Endothelial cell of umbilical vein (primary cell): ENCODE measurements around the gene ARHGAP22. TPM values are rescaled to one million over a fixed set of nuclear protein-coding genes. Genes with fewer than 3 reads are reported as not detected.

ENCODE experiments used
- BruUV-seq: library from RNA; stranded (reverse); fragments of 400-500 nt; replicated peaks from 2 replicates; lab custom pipeline; 2021; lab: Mats Ljungman, UMichigan
- CTCF ChIA-PET: fragments of 300-600, 350-600 bp; sonication (Branson Sonifier 250); formaldehyde crosslinking; loops from one replicate; lab custom pipeline; 2021; ENCODE audit warnings: antibody characterized with exemption, inconsistent platforms; lab: Charles Lee
- POLR2A ChIA-PET: fragments of 300-600, 350-600 bp; sonication (Branson Sonifier 250); formaldehyde crosslinking; loops from one replicate; lab custom pipeline; 2021; ENCODE audit warnings: antibody characterized with exemption, inconsistent platforms; lab: Charles Lee
- DNase-seq: peaks from one replicate; pipeline ENCODE4 v3.0.0-alpha.2; 2011; ENCODE audit warnings: low read depth, low spot score
- FAIRE-seq: peaks from 2 replicates; lab custom pipeline; 2011; peaks lifted over from hg19 to GRCh38; lab: Jason Lieb, UNC
- H2AFZ ChIP-seq: 2 replicates; pipeline ENCODE4 v1.6.0; 2012; ENCODE audit warnings: low read depth, low read length, control low read depth, inconsistent platforms
- H3K27ac ChIP-seq: 2 replicates; pipeline ENCODE4 v1.5.1; 2011; ENCODE audit warnings: low read depth, mild to moderate bottlenecking, control low read depth, low read length, moderate library complexity; ENCODE audit not compliant: insufficient read depth
- H3K27me3 ChIP-seq, 2 experiments: 2 replicates each; pipeline versions ENCODE4 v1.6.0 to v1.6.1; 2011; ENCODE audit warnings: low read length in 2 of 2, mixed read lengths in 1 of 2; ENCODE audit not compliant: control insufficient read depth in 2 of 2, insufficient read depth in 2 of 2
- H3K36me3 ChIP-seq, 2 experiments: 2 replicates in 1 of 2; 3 replicates in 1 of 2; pipeline ENCODE4 v1.5.1; 2011; ENCODE audit warnings: low read length in 2 of 2, mild to moderate bottlenecking in 1 of 2, moderate library complexity in 1 of 2; ENCODE audit not compliant: control insufficient read depth in 2 of 2, insufficient read depth in 2 of 2; ENCODE audit errors: extremely low read depth in 1 of 2
- H3K4me1 ChIP-seq: 3 replicates; pipeline ENCODE4 v1.5.1; 2011; ENCODE audit warnings: mild to moderate bottlenecking, low read length; ENCODE audit not compliant: control insufficient read depth, insufficient read depth; ENCODE audit errors: extremely low read depth
- H3K4me2 ChIP-seq: 2 replicates; pipeline ENCODE4 v1.6.1; 2011; ENCODE audit warnings: low read length, control low read depth, mixed read lengths; ENCODE audit not compliant: insufficient read depth
- H3K4me3 ChIP-seq, 3 experiments: fragments of 200-600 bp in 1 of 3; sonication (generic), shearing (Covaris generic) in 1 of 3; replicated peaks in 1 of 3; 2 replicates each; pipeline ENCODE4 v1.5.1; 2011 to 2016; ENCODE audit warnings: control low read depth in 3 of 3, low read length in 3 of 3, mild to moderate bottlenecking in 2 of 3, inconsistent platforms in 1 of 3, low read depth in 1 of 3, moderate library complexity in 1 of 3; ENCODE audit not compliant: insufficient read depth in 1 of 3
- H3K79me2 ChIP-seq: 2 replicates; pipeline ENCODE4 v1.6.0; 2012; ENCODE audit warnings: low read length, inconsistent platforms; ENCODE audit not compliant: control insufficient read depth, insufficient read depth
- H3K9ac ChIP-seq: replicated peaks from 2 replicates; pipeline ENCODE3; 2011; ENCODE audit warnings: low read length, control low read depth; ENCODE audit not compliant: insufficient read depth; ENCODE audit errors: extremely low read depth
- H3K9me1 ChIP-seq: replicated peaks from 3 replicates; pipeline ENCODE4 v1.6.0; 2011; ENCODE audit warnings: mild to moderate bottlenecking, low read length; ENCODE audit not compliant: control insufficient read depth, insufficient read depth; ENCODE audit errors: extremely low read depth
- H3K9me3 ChIP-seq: replicated peaks from 2 replicates; pipeline ENCODE4 v1.5.1; 2012; ENCODE audit warnings: low read length, inconsistent platforms; ENCODE audit not compliant: control insufficient read depth, insufficient read depth
- H4K20me1 ChIP-seq: replicated peaks from 2 replicates; pipeline ENCODE3; 2011; ENCODE audit warnings: mild to moderate bottlenecking, low read length; ENCODE audit not compliant: control insufficient read depth, insufficient read depth; ENCODE audit errors: extremely low read depth
- CTCF ChIP-seq, 2 donors: IDR thresholded peaks; 1 replicate in 1 of 2; 2 replicates in 1 of 2; pipeline ENCODE4 v1.5.1; 2011; ENCODE audit warnings: low read length in 2 of 2, mild to moderate bottlenecking in 2 of 2, moderate library complexity in 2 of 2, control low read depth in 1 of 2, inconsistent platforms in 1 of 2, low read depth in 1 of 2; ENCODE audit not compliant: insufficient read depth in 1 of 2; ENCODE audit errors: extremely low read depth in 1 of 2
- EZH2 ChIP-seq: IDR thresholded peaks from 2 replicates; pipeline ENCODE4 v1.6.1; 2012; ENCODE audit warnings: borderline replicate concordance, low read depth, mild to moderate bottlenecking, moderate library complexity, low read length, inconsistent platforms; ENCODE audit not compliant: severe bottlenecking
- FOS ChIP-seq: IDR thresholded peaks from 2 replicates; pipeline ENCODE4 v1.6.1; 2011; ENCODE audit warnings: mild to moderate bottlenecking, low read length, moderate library complexity, borderline replicate concordance; ENCODE audit not compliant: insufficient read depth
- GATA2 ChIP-seq: IDR thresholded peaks from 2 replicates; pipeline ENCODE4 v1.7.0; 2011; ENCODE audit warnings: low read depth, mild to moderate bottlenecking, moderate library complexity, mixed read lengths, low read length; ENCODE audit not compliant: insufficient read length, insufficient read depth
- JUN ChIP-seq: IDR thresholded peaks from 2 replicates; pipeline ENCODE4 v1.6.1; 2011; ENCODE audit warnings: borderline replicate concordance, low read depth; ENCODE audit not compliant: insufficient read length, insufficient read depth
- MYC ChIP-seq: IDR thresholded peaks from one replicate; pipeline ENCODE4 v1.6.1; 2011; ENCODE audit warnings: mild to moderate bottlenecking, low read depth, low read length
- POLR2A ChIP-seq: IDR thresholded peaks from 2 replicates; pipeline ENCODE4 v1.6.1; 2012; ENCODE audit warnings: low read depth, mild to moderate bottlenecking, control low read depth, low read length
- POLR2AphosphoS5 ChIP-seq: IDR thresholded peaks from 2 replicates; pipeline ENCODE4 v1.6.1; 2012; ENCODE audit warnings: low read depth, mild to moderate bottlenecking, control low read depth, low read length, moderate library complexity; ENCODE audit not compliant: insufficient read depth
- dilution Hi-C: fragments of 300-500 bp; cut with MboI; formaldehyde crosslinking; loops from one replicate; pipeline ENCODE4 v1.15.0; 2019; ENCODE audit warnings: low sequenced_read_pairs; ENCODE audit not compliant: extremely low pct_ligation_motif_present
- intact Hi-C: fragments of 100-400 bp; cut with micrococcal nuclease; formaldehyde crosslinking; loops from one replicate; pipeline ENCODE4 v1.10.0; 2022
- polyA plus RNA-seq, 4 experiments: library from polyadenylated mRNA; depleted of rRNA in 3 of 4; stranded (reverse) in 3 of 4; unstranded in 1 of 4; fragments of >200 nt; gene quantifications; 2 replicates each; pipeline versions ENCODE4 v1.2.1 to v1.2.3, GENCODE V29; 2011 to 2012; ENCODE audit warnings: missing spikeins in 1 of 4
- total RNA-seq: library from RNA; stranded (reverse); gene quantifications from 2 replicates; pipeline ENCODE4 v1.2.3, GENCODE V29; 2021
- TF ChIP-seq, protein P1 (sequence below): IDR thresholded peaks from 2 replicates; pipeline ENCODE4 v1.6.1; 2011; ENCODE audit not compliant: insufficient read depth, insufficient read length

ARHGAP22 gene
- total and polyA plus RNA-seq, 2 donors (not counting 3 experiments of a cell fraction or from before 2014, with no cell fraction given), result 8.6 to 50.3 TPM

DNA sequence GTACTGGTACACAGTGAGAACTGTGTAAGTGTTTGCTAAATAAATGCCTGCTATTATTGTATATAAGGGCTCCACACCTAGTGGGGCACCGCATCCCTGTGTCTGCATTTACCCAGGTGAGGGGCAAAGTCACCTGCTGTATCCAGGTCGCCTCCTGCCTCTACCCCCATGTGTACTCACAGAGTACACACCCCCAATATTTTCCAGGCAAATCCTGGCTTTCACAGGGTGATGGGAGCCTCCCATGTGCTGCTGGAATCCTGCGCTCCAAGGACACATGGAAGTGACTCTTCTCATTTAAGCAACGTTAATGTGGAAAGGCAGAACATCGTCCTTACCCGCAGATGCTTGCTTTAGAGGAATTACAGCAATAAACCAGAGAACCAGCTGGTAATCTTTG is 48.2 kb downstream of the ARHGAP22 start:
- no peak for FAIRE-seq
- Histone ChIP-seq H4K20me1 (no peaks in the 10 kb centered on the region), H3K4me3 (no peak overlapping the region), H3K4me1 (peaks cover 12% of the 10 kb centered on the region), H3K27me3 (no peaks in the 10 kb centered on the region), H3K9ac (no peak overlapping the region), H3K36me3 (peaks cover 3 to 12% of the 10 kb centered on the region in 2 experiments), H3K9me3 (no peaks in the 10 kb centered on the region), H3K79me2 (peaks cover 18% of the 10 kb centered on the region), H2AFZ (no peak overlapping the region), H3K4me2 (no peak overlapping the region), H3K9me1 (no peaks in the 10 kb centered on the region), H3K27ac (no peak overlapping the region)
- BruUV-seq, result no TSS peak
- intact Hi-C loops (loop anchor here (10.0 kb wide), 1 partner anchor 958 kb away; no protein-coding TSS in a partner anchor), dilution Hi-C loops (no loop called here)
- POLR2A ChIA-PET, result no interaction called here
- CTCF ChIA-PET, result interaction anchor here (16.9 kb wide), 1 partner anchor 100 kb away, joined by 445 read pairs; no protein-coding TSS in a partner anchor
- no peak for TF ChIP-seq EZH2
- TF ChIP-seq POLR2A, result no peak
- TF ChIP-seq CTCF (IDR thresholded peaks at IDR 0.05; ENCODE audit: extremely low read depth in 1 of 2, insufficient read depth in 1 of 2, low read depth in 1 of 2, low read length in 2 of 2), result no peak
- no peak for TF ChIP-seq FOS
- no peak for TF ChIP-seq MYC
- no peak for TF ChIP-seq POLR2AphosphoS5
- no peak for TF ChIP-seq GATA2
- no peak for TF ChIP-seq JUN
- TF ChIP-seq, protein P1, sequence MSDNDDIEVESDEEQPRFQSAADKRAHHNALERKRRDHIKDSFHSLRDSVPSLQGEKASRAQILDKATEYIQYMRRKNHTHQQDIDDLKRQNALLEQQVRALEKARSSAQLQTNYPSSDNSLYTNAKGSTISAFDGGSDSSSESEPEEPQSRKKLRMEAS, result no peak
- DNase-seq, result no peak
